Embryonic facial prominence (tissue), 1 donor: ENCODE results near the gene SLC6A15.
A peak's percentile ranks its signal among the peaks of the same experiment; 100 is the strongest.

Source experiments
- DNase-seq: peaks from one replicate; pipeline ENCODE4 v3.0.0-alpha.2; 2016; ENCODE audit errors: extremely low spot score

SLC6A15 gene

GRCh38 chr12:84874825-84875139 lies 37.8 kb downstream of the SLC6A15 start:
- DNase-seq, result no peak

GRCh38 chr12:84874125-84874824 lies 38.3 kb downstream of the SLC6A15 start:
- DNase-seq, result peak; percentile 67

GRCh38 chr12:84862186-84862585 lies 50.4 kb downstream of the SLC6A15 start:
- DNase-seq, result no peak

- DNase-seq, result no peak
Observed at GRCh38 chr12:84860718-84861117, 51.9 kb downstream of the SLC6A15 start.

GRCh38 chr12:84858796-84859195 lies 53.8 kb downstream of the SLC6A15 start:
- DNase-seq, result no peak

- no peak for DNase-seq
Observed at GRCh38 chr12:84857525-84858208, 54.9 kb downstream of the SLC6A15 start.

GRCh38 chr12:84856156-84856900 lies 56.3 kb downstream of the SLC6A15 start:
- no peak for DNase-seq

GRCh38 chr12:84843593-84844144 lies 68.9 kb downstream of the SLC6A15 start:
- no peak for DNase-seq

- DNase-seq, result peak; percentile 55
Observed at GRCh38 chr12:84842406-84843013, 70.1 kb downstream of the SLC6A15 start.

- no peak for DNase-seq
Observed at GRCh38 chr12:84841591-84841990, 71.0 kb downstream of the SLC6A15 start.

GRCh38 chr12:84840356-84840755 lies 72.2 kb downstream of the SLC6A15 start:
- DNase-seq, result no peak

GRCh38 chr12:84826925-84827324 lies 85.7 kb downstream of the SLC6A15 start:
- DNase-seq, result no peak

GRCh38 chr12:84825149-84825548 lies 87.5 kb downstream of the SLC6A15 start:
- DNase-seq, result no peak

- DNase-seq, result no peak
Observed at GRCh38 chr12:84822525-84822924, 90.1 kb downstream of the SLC6A15 start.

- DNase-seq, result no peak
Observed at GRCh38 chr12:84816916-84817695, 95.5 kb downstream of the SLC6A15 start.

GRCh38 chr12:84814664-84815245 lies 97.8 kb downstream of the SLC6A15 start:
- no peak for DNase-seq

- DNase-seq, result no peak
Observed at GRCh38 chr12:84813780-84814663, 98.6 kb downstream of the SLC6A15 start.

GRCh38 chr12:84811291-84811690 lies 101.3 kb downstream of the SLC6A15 start:
- no peak for DNase-seq

- no peak for DNase-seq
Observed at GRCh38 chr12:84810611-84811010, 102.0 kb downstream of the SLC6A15 start.
